Measurements from ENCODE around the gene RNLS.
"Not testable (repeated sequence)": the region's sequence is repeated elsewhere in the genome, so short reads cannot be mapped to it uniquely, and the experiment has no call there.

The RNLS gene

GRCh38 chr10:88288320-88289059 lies 294.6 kb downstream of the RNLS start:
- no peak for DNase-seq

- DNase-seq = no peak
Measured at GRCh38 chr10:88286030-88286429, 297.1 kb downstream of the RNLS start.

GRCh38 chr10:88281592-88282347 lies 301.3 kb downstream of the RNLS start:
- no peak for DNase-seq

GRCh38 chr10:88280518-88280917 lies 302.6 kb downstream of the RNLS start:
- DNase-seq = no peak

- no peak for DNase-seq
Measured at GRCh38 chr10:88278912-88279311, 304.2 kb downstream of the RNLS start.

GRCh38 chr10:88276945-88277344 lies 306.2 kb downstream of the RNLS start:
- DNase-seq = not testable (repeated sequence)

- DNase-seq = no peak
Measured at GRCh38 chr10:88274286-88274685, 308.8 kb downstream of the RNLS start.

- DNase-seq = no peak
Measured at GRCh38 chr10:88273567-88273966, 309.6 kb downstream of the RNLS start.

GRCh38 chr10:88271761-88272543 lies 311.2 kb downstream of the RNLS start:
- no peak for DNase-seq

- DNase-seq = no peak
Measured at GRCh38 chr10:88270871-88271713, 312.0 kb downstream of the RNLS start.

GRCh38 chr10:88270061-88270808 lies 312.9 kb downstream of the RNLS start:
- no peak for DNase-seq

- DNase-seq = no peak
Measured at GRCh38 chr10:88262591-88263234, 320.4 kb downstream of the RNLS start.

- no peak for DNase-seq
Measured at GRCh38 chr10:88261152-88261551, 322.0 kb downstream of the RNLS start.

- DNase-seq = no peak
Measured at GRCh38 chr10:88260329-88261051, 322.6 kb downstream of the RNLS start.

GRCh38 chr10:88259381-88259780 lies 323.7 kb downstream of the RNLS start:
- no peak for DNase-seq

- DNase-seq = no peak
Measured at GRCh38 chr10:88256886-88257285, 326.2 kb downstream of the RNLS start.

- no peak for DNase-seq
Measured at GRCh38 chr10:88256013-88256680, 327.0 kb downstream of the RNLS start.

- no peak for DNase-seq
Measured at GRCh38 chr10:88254091-88254490, 329.0 kb downstream of the RNLS start.

- DNase-seq = no peak
Measured at GRCh38 chr10:88253622-88254021, 329.5 kb downstream of the RNLS start.

GRCh38 chr10:88253128-88253527 lies 330.0 kb downstream of the RNLS start:
- no peak for DNase-seq
